GM12878 (cell line): Measurements from ENCODE around the gene UPP2. TPM values are rescaled to one million over a fixed set of nuclear protein-coding genes. Genes with fewer than 3 reads are reported as not detected.

Source experiments
- ATAC-seq: fragments of 200-7000 bp; cut with Tn5 transposase; 3 replicates; pipeline ENCODE4 v1.9.1; 2020; ENCODE audit warnings: mild to moderate bottlenecking, moderate library complexity
- BruUV-seq: library from RNA; stranded (reverse); fragments of 400-500 nt; replicated peaks from 2 replicates; lab custom pipeline; 2021; lab: Mats Ljungman, UMichigan
- CTCF ChIA-PET: fragments of 300-600 bp; sonication (Branson Sonifier 250); formaldehyde crosslinking; extraction: SDS; loops from one replicate; lab custom pipeline; 2021; ENCODE audit warnings: inconsistent platforms; lab: Yijun Ruan, JAX
- POLR2A ChIA-PET: fragments of 350-600 bp; formaldehyde crosslinking; extraction: SDS; loops from one replicate; lab custom pipeline; 2021; ENCODE audit warnings: inconsistent platforms; lab: Charles Lee
- RAD21 ChIA-PET: fragments of 300-600 bp; sonication (Branson Sonifier 250); formaldehyde crosslinking; loops from one replicate; lab custom pipeline; 2023; ENCODE audit warnings: antibody characterized with exemption; ENCODE audit not compliant: unreplicated experiment; lab: Charles Lee
- SMC1A ChIA-PET: fragments of 300-600 bp; sonication (Branson Sonifier 250); formaldehyde crosslinking; loops from one replicate; lab custom pipeline; 2023; ENCODE audit not compliant: unreplicated experiment, uncharacterized antibody; lab: Charles Lee
- DNase-seq: peaks from one replicate; pipeline ENCODE4 v3.0.0-alpha.2; 2011; ENCODE audit warnings: low read depth, low spot score
- FAIRE-seq: peaks from 3 replicates; lab custom pipeline; 2011; peaks lifted over from hg19 to GRCh38; lab: Jason Lieb, UNC
- H2AFZ ChIP-seq: 2 replicates; pipeline ENCODE4 v1.6.0; 2011; ENCODE audit warnings: low read depth, low read length, control low read depth; ENCODE audit not compliant: control insufficient read depth
- H3K27ac ChIP-seq: 2 replicates; pipeline ENCODE4 v1.5.1; 2011; ENCODE audit warnings: control low read depth; ENCODE audit not compliant: control insufficient read depth, insufficient read depth
- H3K27me3 ChIP-seq, 2 experiments: replicated peaks in 1 of 2; 2 replicates each; pipeline versions ENCODE4 v1.6.0 to v1.6.1; 2011; ENCODE audit warnings: low read length in 1 of 2; ENCODE audit not compliant: control insufficient read depth in 2 of 2, insufficient read depth in 2 of 2
- H3K36me3 ChIP-seq, 2 experiments: 2 replicates each; pipeline ENCODE4 v1.5.1; 2011; ENCODE audit warnings: low read length in 1 of 2; ENCODE audit not compliant: control insufficient read depth in 2 of 2, insufficient read depth in 2 of 2
- H3K4me1 ChIP-seq: 2 replicates; pipeline ENCODE4 v1.6.1; 2011; ENCODE audit warnings: mild to moderate bottlenecking, low read length, moderate library complexity, mixed read lengths; ENCODE audit not compliant: control insufficient read depth, insufficient read depth
- H3K4me2 ChIP-seq: 2 replicates; pipeline ENCODE4 v1.6.0; 2011; ENCODE audit warnings: control low read depth; ENCODE audit not compliant: control insufficient read depth, insufficient read depth
- H3K4me3 ChIP-seq: fragments of 200-600 bp; sonication (generic); 2 replicates; pipeline ENCODE4 v1.5.1; 2016
- H3K79me2 ChIP-seq: 2 replicates; pipeline ENCODE4 v1.6.0; 2011; ENCODE audit warnings: low read length; ENCODE audit not compliant: control insufficient read depth, insufficient read depth
- H3K9ac ChIP-seq: 2 replicates; pipeline ENCODE4 v1.8.0; 2011; ENCODE audit warnings: low read length, control low read depth, mixed read lengths; ENCODE audit not compliant: control insufficient read depth, insufficient read depth
- H3K9me3 ChIP-seq: replicated peaks from 3 replicates; pipeline ENCODE4 v1.5.1; 2011; ENCODE audit warnings: mild to moderate bottlenecking, low read length; ENCODE audit not compliant: control insufficient read depth, insufficient read depth
- H4K20me1 ChIP-seq: 2 replicates; pipeline ENCODE4 v1.6.0; 2011; ENCODE audit not compliant: control insufficient read depth, insufficient read depth
- CBX5 ChIP-seq: sonication (generic); IDR thresholded peaks from 2 replicates; pipeline ENCODE4 v1.6.1; 2016; ENCODE audit warnings: low read depth, moderate library complexity, mild to moderate bottlenecking, inconsistent platforms
- HDAC6 ChIP-seq: fragments of 200-600 bp; sonication (generic); IDR thresholded peaks from one replicate; pipeline ENCODE4 v1.8.0; 2017; ENCODE audit warnings: antibody characterized with exemption; ENCODE audit not compliant: unreplicated experiment
- USF2 ChIP-seq: IDR thresholded peaks from 2 replicates; pipeline ENCODE4 v1.6.1; 2011; ENCODE audit warnings: low read depth, low read length, improper control_type of control experiment, borderline replicate concordance
- YY1 ChIP-seq: IDR thresholded peaks from 2 replicates; pipeline ENCODE4 v1.6.1; 2011; ENCODE audit warnings: low read depth, mild to moderate bottlenecking, low read length
- ZBTB40 ChIP-seq: fragments of 450-650 bp; IDR thresholded peaks from 2 replicates; pipeline ENCODE4 v1.6.1; 2016; ENCODE audit warnings: mild to moderate bottlenecking, moderate library complexity, borderline replicate concordance
- ZSCAN29 ChIP-seq: fragments of 450-650 bp; IDR thresholded peaks from 2 replicates; pipeline ENCODE4 v1.6.1; 2017; ENCODE audit warnings: mild to moderate bottlenecking, moderate library complexity
- ZZZ3 ChIP-seq: IDR thresholded peaks from 2 replicates; pipeline ENCODE4 v1.6.1; 2011; ENCODE audit warnings: low read depth; ENCODE audit not compliant: control insufficient read depth, insufficient read length
- WGBS: methylation state at CpG from one replicate; pipeline ENCODE4 v1.1.6; 2016; ENCODE audit warnings: low lambda C conversion rate; ENCODE audit not compliant: insufficient replicate concordance, insufficient coverage; ENCODE audit errors: missing lambda C conversion rate; 5-methylcytosine and 5-hydroxymethylcytosine counted together
- in situ Hi-C: fragments of 300-500 bp; cut with MboI; formaldehyde crosslinking; loops from 9 replicates; pipeline ENCODE4 v1.14.3; 2018; ENCODE audit warnings: mixed read lengths
- intact Hi-C: fragments of 100-400 bp; cut with micrococcal nuclease; formaldehyde crosslinking; loops from one replicate; pipeline ENCODE4 v1.14.2; 2022; ENCODE audit not compliant: unreplicated experiment
- polyA plus RNA-seq, 11 experiments: library from polyadenylated mRNA; depleted of rRNA in 4 of 11; unstranded in 6 of 11; stranded (reverse) in 5 of 11; fragments of >200 nt; fragmentation: Nextera tagmentation in 4 of 11; fragmentation: Illumina TruSeq in 1 of 11; extraction: Ambion mirVana in 4 of 11; extraction: Trizol in 1 of 11; gene quantifications; 1 replicate in 1 of 11; 2 replicates in 10 of 11; pipeline versions ENCODE4 v1.2.1 to v1.2.3, GENCODE V29; 2011 to 2016; ENCODE audit warnings: inconsistent platforms in 2 of 11, missing spikeins in 2 of 11, low read depth in 1 of 11
- total RNA-seq, 4 experiments: library from RNA; depleted of rRNA in 3 of 4; stranded (reverse); fragments of >200 nt in 3 of 4; fragmentation: Illumina TruSeq in 1 of 4; extraction: Trizol in 1 of 4; gene quantifications; 2 replicates each; pipeline versions ENCODE4 v1.2.1 to v1.2.3, GENCODE V29; 2013 to 2021
- TF ChIP-seq, protein P1 (sequence below): fragments of 450-650 bp; IDR thresholded peaks from 2 replicates; pipeline ENCODE4 v1.6.1; 2018; ENCODE audit warnings: borderline replicate concordance, mild to moderate bottlenecking; ENCODE audit not compliant: partially characterized antibody
- TF ChIP-seq, protein P2 (sequence below): fragments of 450-650 bp; conservative IDR thresholded peaks from 2 replicates; pipeline ENCODE4 v1.6.1; 2017; ENCODE audit warnings: mild to moderate bottlenecking, moderate library complexity
- TF ChIP-seq, protein P3 (sequence below): fragments of 450-650 bp; IDR thresholded peaks from 2 replicates; pipeline ENCODE4 v1.6.1; 2017; ENCODE audit warnings: mild to moderate bottlenecking, moderate library complexity

UPP2 gene
- total and polyA plus RNA-seq, 10 of the 15 experiments (the other 5 are each of a cell fraction or from before 2014, with no cell fraction given) = not detected

DNA sequence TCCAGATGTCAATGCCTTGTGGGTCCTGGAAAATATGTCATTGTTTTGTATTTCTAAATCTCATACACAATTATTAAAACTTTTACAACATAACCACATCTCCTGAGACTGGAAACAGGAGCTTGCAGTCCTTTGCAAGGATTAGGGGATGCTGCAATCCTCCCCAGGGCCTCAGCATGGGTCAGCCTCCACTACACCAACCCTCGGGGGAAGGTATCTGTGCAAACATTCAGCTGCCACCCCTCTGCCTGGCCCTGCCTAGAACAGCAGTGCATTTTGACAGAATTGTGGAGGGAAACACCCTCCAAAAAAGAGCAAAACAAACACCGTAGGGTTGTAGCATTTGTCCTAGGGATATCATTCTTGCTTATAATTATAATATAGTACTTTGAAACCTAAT, 4.2 kb upstream of the UPP2 start:
- SMC1A ChIA-PET = no interaction called here
- RAD21 ChIA-PET = no interaction called here
- Histone ChIP-seq H3K27me3 (no peaks in the 10 kb centered on the region), H3K4me1 (no peaks in the 10 kb centered on the region), H3K9me3 (no peaks in the 10 kb centered on the region), H3K4me2 (no peak overlapping the region), H3K27ac (no peak overlapping the region), H3K79me2 (no peaks in the 10 kb centered on the region), H3K9ac (no peak overlapping the region), H4K20me1 (no peaks in the 10 kb centered on the region), H2AFZ (no peak overlapping the region), H3K36me3 (no peaks in the 10 kb centered on the region), H3K4me3 (no peak overlapping the region)
- no TSS peak for BruUV-seq
- POLR2A ChIA-PET = no interaction called here
- no peak for DNase-seq
- CTCF ChIA-PET = no interaction called here
- FAIRE-seq = no peak
- in situ Hi-C loops (no loop called here), intact Hi-C loops (no loop called here)
- ATAC-seq = no peak
- WGBS = 26% methylated on average over 2 of the region's 2 CpGs
- TF ChIP-seq, protein P1, sequence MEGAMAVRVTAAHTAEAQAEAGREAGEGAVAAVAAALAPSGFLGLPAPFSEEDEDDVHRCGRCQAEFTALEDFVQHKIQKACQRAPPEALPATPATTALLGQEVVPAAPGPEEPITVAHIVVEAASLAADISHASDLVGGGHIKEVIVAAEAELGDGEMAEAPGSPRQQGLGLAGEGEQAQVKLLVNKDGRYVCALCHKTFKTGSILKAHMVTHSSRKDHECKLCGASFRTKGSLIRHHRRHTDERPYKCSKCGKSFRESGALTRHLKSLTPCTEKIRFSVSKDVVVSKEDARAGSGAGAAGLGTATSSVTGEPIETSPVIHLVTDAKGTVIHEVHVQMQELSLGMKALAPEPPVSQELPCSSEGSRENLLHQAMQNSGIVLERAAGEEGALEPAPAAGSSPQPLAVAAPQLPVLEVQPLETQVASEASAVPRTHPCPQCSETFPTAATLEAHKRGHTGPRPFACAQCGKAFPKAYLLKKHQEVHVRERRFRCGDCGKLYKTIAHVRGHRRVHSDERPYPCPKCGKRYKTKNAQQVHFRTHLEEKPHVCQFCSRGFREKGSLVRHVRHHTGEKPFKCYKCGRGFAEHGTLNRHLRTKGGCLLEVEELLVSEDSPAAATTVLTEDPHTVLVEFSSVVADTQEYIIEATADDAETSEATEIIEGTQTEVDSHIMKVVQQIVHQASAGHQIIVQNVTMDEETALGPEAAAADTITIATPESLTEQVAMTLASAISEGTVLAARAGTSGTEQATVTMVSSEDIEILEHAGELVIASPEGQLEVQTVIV = no peak
- TF ChIP-seq, protein P2, sequence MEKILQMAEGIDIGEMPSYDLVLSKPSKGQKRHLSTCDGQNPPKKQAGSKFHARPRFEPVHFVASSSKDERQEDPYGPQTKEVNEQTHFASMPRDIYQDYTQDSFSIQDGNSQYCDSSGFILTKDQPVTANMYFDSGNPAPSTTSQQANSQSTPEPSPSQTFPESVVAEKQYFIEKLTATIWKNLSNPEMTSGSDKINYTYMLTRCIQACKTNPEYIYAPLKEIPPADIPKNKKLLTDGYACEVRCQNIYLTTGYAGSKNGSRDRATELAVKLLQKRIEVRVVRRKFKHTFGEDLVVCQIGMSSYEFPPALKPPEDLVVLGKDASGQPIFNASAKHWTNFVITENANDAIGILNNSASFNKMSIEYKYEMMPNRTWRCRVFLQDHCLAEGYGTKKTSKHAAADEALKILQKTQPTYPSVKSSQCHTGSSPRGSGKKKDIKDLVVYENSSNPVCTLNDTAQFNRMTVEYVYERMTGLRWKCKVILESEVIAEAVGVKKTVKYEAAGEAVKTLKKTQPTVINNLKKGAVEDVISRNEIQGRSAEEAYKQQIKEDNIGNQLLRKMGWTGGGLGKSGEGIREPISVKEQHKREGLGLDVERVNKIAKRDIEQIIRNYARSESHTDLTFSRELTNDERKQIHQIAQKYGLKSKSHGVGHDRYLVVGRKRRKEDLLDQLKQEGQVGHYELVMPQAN = no peak
- TF ChIP-seq YY1 (no peak), ZSCAN29 (no peak), ZZZ3 (no peak), USF2 (no peak), ZBTB40 (no peak), CBX5 (no peak), HDAC6 (no peak)
- TF ChIP-seq, protein P3, sequence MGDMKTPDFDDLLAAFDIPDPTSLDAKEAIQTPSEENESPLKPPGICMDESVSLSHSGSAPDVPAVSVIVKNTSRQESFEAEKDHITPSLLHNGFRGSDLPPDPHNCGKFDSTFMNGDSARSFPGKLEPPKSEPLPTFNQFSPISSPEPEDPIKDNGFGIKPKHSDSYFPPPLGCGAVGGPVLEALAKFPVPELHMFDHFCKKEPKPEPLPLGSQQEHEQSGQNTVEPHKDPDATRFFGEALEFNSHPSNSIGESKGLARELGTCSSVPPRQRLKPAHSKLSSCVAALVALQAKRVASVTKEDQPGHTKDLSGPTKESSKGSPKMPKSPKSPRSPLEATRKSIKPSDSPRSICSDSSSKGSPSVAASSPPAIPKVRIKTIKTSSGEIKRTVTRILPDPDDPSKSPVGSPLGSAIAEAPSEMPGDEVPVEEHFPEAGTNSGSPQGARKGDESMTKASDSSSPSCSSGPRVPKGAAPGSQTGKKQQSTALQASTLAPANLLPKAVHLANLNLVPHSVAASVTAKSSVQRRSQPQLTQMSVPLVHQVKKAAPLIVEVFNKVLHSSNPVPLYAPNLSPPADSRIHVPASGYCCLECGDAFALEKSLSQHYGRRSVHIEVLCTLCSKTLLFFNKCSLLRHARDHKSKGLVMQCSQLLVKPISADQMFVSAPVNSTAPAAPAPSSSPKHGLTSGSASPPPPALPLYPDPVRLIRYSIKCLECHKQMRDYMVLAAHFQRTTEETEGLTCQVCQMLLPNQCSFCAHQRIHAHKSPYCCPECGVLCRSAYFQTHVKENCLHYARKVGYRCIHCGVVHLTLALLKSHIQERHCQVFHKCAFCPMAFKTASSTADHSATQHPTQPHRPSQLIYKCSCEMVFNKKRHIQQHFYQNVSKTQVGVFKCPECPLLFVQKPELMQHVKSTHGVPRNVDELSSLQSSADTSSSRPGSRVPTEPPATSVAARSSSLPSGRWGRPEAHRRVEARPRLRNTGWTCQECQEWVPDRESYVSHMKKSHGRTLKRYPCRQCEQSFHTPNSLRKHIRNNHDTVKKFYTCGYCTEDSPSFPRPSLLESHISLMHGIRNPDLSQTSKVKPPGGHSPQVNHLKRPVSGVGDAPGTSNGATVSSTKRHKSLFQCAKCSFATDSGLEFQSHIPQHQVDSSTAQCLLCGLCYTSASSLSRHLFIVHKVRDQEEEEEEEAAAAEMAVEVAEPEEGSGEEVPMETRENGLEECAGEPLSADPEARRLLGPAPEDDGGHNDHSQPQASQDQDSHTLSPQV = no peak
